Activated T-helper 17 cell treated with anti-CD3 and anti-CD28 coated beads, Interleukin-2, amount 50 U/mL, for 72 hours (primary cell): ENCODE measurements around the gene PLA2G2F. TPM values are rescaled to one million over a fixed set of nuclear protein-coding genes. Genes with fewer than 3 reads are reported as not detected.

ENCODE experiments used
- ATAC-seq: fragments of 150-1000 bp; cut with Tn5 transposase; replicated peaks from 2 replicates; pipeline ENCODE4 v1.10.0; 2021; ENCODE audit warnings: mild to moderate bottlenecking, moderate library complexity
- H3K27ac Mint-ChIP-seq: one replicate; pipeline ENCODE4 v1.8.0; 2022; ENCODE audit warnings: mixed read lengths
- H3K27me3 Mint-ChIP-seq: one replicate; pipeline ENCODE4 v1.8.0; 2022; ENCODE audit warnings: mixed read lengths
- H3K36me3 Mint-ChIP-seq: one replicate; pipeline ENCODE4 v1.8.0; 2022; ENCODE audit warnings: low read depth, mild to moderate bottlenecking, mixed read lengths
- H3K4me1 Mint-ChIP-seq: one replicate; pipeline ENCODE4 v1.8.0; 2022; ENCODE audit warnings: mixed read lengths
- H3K4me3 Mint-ChIP-seq: one replicate; pipeline ENCODE4 v1.8.0; 2022; ENCODE audit warnings: mild to moderate bottlenecking, mixed read lengths
- H3K9me3 Mint-ChIP-seq: one replicate; pipeline ENCODE4 v1.8.0; 2022; ENCODE audit warnings: mixed read lengths
- total RNA-seq, 2 donors: library from RNA; stranded (reverse); gene quantifications; one replicate each; pipeline ENCODE4 v1.2.3, GENCODE V29; 2022

The PLA2G2F gene
- total RNA-seq, 2 donors from 2014 or later = not detected

- no peak for ATAC-seq
- Mint-ChIP-seq H3K36me3 (no peaks in the 10 kb centered on the region), H3K27ac (no peak overlapping the region), H3K4me1 (no peaks in the 10 kb centered on the region), H3K4me3 (no peak overlapping the region), H3K9me3 (no peaks in the 10 kb centered on the region), H3K27me3 (no peaks in the 10 kb centered on the region)
Measured at GRCh38 chr1:20147846-20148570, 8.9 kb downstream of the PLA2G2F start.

- no peaks in the 10 kb centered on the region for H3K27me3 Mint-ChIP-seq
- no peak for ATAC-seq
- H3K4me1 Mint-ChIP-seq = no peaks in the 10 kb centered on the region
- no peak overlapping the region for H3K4me3 Mint-ChIP-seq
- H3K9me3 Mint-ChIP-seq = no peaks in the 10 kb centered on the region
- no peak overlapping the region for H3K27ac Mint-ChIP-seq
- H3K36me3 Mint-ChIP-seq = no peaks in the 10 kb centered on the region
Measured at GRCh38 chr1:20148571-20149500, 9.7 kb downstream of the PLA2G2F start.

DNA sequence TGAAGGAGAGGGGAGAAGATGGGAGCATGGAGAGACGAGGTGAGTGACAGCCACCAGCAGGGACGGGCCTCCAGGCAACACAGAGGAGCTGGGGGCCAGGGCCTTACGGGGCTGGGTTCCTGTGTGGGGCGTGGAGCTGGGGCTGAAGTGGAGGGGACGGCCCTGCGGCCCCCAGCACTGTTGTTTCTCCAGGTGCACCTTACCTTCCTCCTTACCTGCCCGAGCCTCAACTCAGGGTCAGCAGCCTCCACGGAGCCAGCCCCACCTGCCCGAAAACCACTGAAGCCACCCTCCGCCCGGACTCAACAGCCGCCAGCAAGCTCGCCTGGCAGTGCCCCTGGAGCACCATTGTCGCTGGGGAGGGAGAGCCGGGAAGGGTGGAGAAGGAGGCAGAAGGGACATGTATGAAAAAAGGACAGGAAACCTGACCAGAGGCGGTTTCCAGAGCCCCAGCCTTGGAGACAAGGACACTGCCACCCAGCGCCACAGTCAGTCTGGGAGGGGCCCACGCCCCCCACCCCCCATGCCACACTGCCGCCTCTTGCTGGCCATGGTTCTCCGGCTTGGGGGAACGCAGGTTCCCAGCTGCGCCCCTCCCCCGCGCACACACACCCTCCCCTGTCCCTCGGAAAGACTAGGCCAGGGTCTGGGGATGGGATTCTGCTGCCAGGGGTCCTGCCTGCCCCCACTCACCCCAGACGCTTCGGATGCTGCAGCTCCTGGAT is 10.6 kb downstream of the PLA2G2F start:
- Mint-ChIP-seq H3K27ac (no peak overlapping the region), H3K4me3 (no peak overlapping the region), H3K36me3 (no peaks in the 10 kb centered on the region), H3K27me3 (no peaks in the 10 kb centered on the region), H3K9me3 (no peaks in the 10 kb centered on the region), H3K4me1 (no peaks in the 10 kb centered on the region)
- no peak for ATAC-seq

- Mint-ChIP-seq H3K36me3 (no peaks in the 10 kb centered on the region), H3K27ac (no peak overlapping the region), H3K9me3 (no peaks in the 10 kb centered on the region), H3K4me1 (no peaks in the 10 kb centered on the region), H3K4me3 (no peak overlapping the region), H3K27me3 (no peaks in the 10 kb centered on the region)
- ATAC-seq = no peak
Measured at GRCh38 chr1:20150326-20150705, 11.2 kb downstream of the PLA2G2F start.

DNA sequence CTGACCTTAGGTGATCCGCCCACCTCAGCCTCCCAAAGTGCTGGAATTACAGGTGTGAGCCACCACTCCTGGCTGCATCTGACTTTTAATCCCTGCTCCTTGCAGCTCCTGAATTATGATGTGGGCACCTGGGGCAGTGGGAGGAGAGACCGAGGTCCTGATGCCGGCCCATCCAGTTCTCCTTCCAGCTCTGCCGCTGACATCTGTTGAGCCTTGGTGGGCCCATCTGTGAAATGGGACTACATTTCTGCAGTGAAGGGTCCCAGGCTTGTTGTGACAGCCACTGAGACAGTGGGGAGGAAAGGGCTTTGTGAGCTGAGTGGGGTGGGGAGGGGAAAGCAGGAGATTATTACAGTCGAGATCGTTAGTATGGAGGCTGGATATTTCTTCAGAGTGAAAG is 11.8 kb downstream of the PLA2G2F start:
- Mint-ChIP-seq H3K36me3 (no peaks in the 10 kb centered on the region), H3K4me3 (no peak overlapping the region), H3K27ac (no peak overlapping the region), H3K4me1 (no peaks in the 10 kb centered on the region), H3K27me3 (no peaks in the 10 kb centered on the region), H3K9me3 (no peaks in the 10 kb centered on the region)
- no peak for ATAC-seq

DNA sequence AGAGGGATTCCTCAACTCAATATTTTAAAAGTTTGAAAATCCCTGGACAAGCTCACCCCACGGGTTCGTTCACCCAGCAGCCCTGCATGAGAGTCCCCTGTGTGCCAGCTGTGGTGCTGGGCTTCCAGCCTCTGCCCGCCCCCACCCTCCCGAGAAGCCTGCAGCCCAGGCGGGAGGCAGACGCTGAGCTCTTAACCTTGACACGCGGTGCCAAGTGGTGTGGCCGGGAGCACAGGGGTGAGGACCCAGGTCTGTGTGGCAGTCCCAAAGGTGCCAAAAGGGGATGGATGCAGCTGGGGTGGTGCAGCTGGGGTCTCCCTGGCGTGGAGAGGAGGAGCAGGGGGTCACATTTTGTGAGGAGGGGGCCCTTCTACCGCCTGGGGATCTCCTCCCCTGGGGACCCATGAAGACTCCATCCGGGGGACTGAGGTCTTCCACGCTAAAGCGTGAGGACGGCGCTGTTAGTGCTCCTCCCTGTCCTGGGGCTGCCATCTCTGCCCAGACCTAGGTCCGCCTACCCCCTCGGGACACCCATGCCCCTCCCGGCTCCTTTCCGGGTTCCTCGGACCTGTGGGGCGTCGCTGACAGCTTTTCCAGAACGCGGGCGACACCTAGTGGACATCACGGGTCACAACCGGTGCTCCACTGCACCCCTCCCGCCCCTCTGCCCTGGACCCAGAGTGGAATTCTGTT is 12.9 kb downstream of the PLA2G2F start:
- peak; percentile 94 for ATAC-seq
- Mint-ChIP-seq H3K36me3 (no peaks in the 10 kb centered on the region), H3K9me3 (no peaks in the 10 kb centered on the region), H3K27me3 (no peaks in the 10 kb centered on the region), H3K4me3 (peak overlapping the region; percentile 63), H3K27ac (peak overlapping the region; percentile 79), H3K4me1 (no peaks in the 10 kb centered on the region)

GRCh38 chr1:20152599-20152930 is 13.4 kb downstream of the PLA2G2F start:
- H3K9me3 Mint-ChIP-seq = no peaks in the 10 kb centered on the region
- peak; percentile 25 for ATAC-seq
- peak overlapping the region; percentile 79 for H3K27ac Mint-ChIP-seq

GRCh38 chr1:20153000-20153418 is 13.9 kb downstream of the PLA2G2F start:
- Mint-ChIP-seq H3K27ac (no peak overlapping the region), H3K36me3 (no peaks in the 10 kb centered on the region), H3K27me3 (no peaks in the 10 kb centered on the region), H3K4me3 (peak overlapping the region; percentile 63), H3K4me1 (no peaks in the 10 kb centered on the region), H3K9me3 (no peaks in the 10 kb centered on the region)
- no peak for ATAC-seq

More at GRCh38 chr1:20152599-20152930, 13.4 kb downstream of the PLA2G2F start:
- Mint-ChIP-seq H3K4me3 (peak overlapping the region; percentile 63), H3K27me3 (no peaks in the 10 kb centered on the region), H3K36me3 (no peaks in the 10 kb centered on the region), H3K4me1 (no peaks in the 10 kb centered on the region)

DNA sequence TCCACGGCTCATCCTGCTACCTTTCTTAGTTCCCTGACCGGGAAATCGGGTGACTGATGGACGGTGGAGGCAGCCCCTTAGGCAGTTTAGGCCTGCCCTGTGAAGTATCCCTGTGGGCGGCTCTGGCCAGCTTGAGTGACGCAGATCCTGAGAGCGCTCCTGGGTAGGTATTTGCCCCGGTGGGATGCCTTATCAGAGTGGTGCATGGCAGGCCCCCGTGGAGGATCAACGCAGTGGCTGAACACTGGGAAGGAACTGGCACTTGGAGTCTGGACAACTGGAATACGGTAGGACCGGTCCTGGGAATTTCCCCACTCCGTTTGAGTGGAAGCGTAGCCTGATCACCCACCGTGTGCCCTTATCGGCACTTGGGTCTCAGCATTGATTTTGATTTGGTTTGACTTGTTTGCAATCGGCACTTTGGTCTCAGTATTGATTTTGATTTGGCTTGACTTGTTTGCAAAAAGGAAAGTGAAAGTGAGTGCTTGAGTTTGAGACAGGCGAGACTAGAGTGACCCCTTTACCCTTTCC is 15.2 kb downstream of the PLA2G2F start:
- no peak for ATAC-seq
- Mint-ChIP-seq H3K27ac (peak overlapping the region; percentile 34), H3K4me1 (no peaks in the 10 kb centered on the region), H3K27me3 (no peaks in the 10 kb centered on the region), H3K9me3 (no peaks in the 10 kb centered on the region), H3K4me3 (peak overlapping the region; percentile 40), H3K36me3 (no peaks in the 10 kb centered on the region)

DNA sequence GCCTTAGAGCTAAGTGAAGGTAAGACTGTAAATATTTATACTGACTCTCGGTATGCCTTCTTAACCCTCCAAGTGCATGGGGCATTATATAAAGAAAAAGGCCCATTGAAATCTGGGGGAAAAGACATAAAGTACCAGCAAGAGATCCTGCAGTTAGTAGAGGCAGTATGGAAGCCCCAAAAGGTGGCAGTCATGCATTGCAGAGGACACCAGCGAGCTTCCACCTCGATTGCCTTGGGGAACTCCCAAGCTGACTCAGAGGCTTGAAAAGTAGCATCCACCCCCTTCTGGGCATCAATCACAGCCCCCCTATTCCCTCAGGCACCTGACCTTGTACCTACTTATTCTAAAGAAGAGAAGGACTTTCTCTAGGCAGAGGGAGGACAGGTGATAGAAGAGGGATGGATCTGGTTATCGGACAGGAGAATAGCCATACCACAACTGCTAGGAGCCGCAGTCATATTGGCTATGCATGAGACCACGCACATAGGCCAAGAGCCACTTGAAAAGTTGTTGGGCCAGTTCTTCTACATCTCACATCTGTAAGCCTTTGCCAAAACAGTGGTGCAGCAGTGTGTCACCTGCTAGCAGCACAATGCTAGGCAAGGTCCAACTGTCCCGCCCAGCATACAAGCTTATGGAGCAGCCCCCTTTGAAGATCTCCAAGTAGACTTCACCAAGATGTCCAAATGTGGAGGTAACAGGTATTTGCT is 19.4 kb downstream of the PLA2G2F start:
- Mint-ChIP-seq H3K4me3 (no peak overlapping the region), H3K36me3 (no peaks in the 10 kb centered on the region), H3K27me3 (no peaks in the 10 kb centered on the region), H3K9me3 (peaks cover 6% of the 10 kb centered on the region), H3K4me1 (no peaks in the 10 kb centered on the region), H3K27ac (no peak overlapping the region)
- ATAC-seq = no peak

- no peaks in the 10 kb centered on the region for H3K36me3 Mint-ChIP-seq
- no peak for ATAC-seq
- H3K9me3 Mint-ChIP-seq = peaks cover 11% of the 10 kb centered on the region
- H3K4me1 Mint-ChIP-seq = no peaks in the 10 kb centered on the region
- H3K27me3 Mint-ChIP-seq = no peaks in the 10 kb centered on the region
- no peak overlapping the region for H3K4me3 Mint-ChIP-seq
- H3K27ac Mint-ChIP-seq = no peak overlapping the region
Measured at GRCh38 chr1:20160034-20160433, 20.9 kb downstream of the PLA2G2F start.

DNA sequence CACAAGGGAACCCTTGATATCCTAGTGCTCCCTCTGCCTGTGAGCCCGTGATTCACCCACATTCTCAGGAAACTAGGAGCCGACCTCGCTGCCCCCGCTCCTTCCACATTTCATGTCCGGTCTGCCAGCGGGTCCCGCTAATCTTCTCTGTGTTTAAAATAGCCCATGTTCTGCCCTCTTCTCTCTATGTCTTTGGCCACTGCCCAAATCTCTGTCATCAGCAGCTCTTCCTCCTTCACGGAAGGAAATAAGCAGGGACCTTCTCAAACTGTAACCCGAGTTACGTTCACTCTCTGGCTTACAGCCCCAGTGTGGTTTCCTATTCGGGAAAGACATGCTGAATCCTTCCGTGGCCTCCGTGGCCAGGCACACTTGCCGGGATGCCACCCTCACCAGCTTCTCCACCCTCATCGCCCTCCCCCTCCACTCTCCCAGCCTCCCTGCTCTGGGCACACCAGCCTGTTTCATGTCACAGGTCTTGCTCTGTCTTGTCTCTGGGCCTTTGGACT is 25.6 kb downstream of the PLA2G2F start:
- ATAC-seq = no peak
- Mint-ChIP-seq H3K27ac (no peak overlapping the region), H3K9me3 (peaks cover 15% of the 10 kb centered on the region)

DNA sequence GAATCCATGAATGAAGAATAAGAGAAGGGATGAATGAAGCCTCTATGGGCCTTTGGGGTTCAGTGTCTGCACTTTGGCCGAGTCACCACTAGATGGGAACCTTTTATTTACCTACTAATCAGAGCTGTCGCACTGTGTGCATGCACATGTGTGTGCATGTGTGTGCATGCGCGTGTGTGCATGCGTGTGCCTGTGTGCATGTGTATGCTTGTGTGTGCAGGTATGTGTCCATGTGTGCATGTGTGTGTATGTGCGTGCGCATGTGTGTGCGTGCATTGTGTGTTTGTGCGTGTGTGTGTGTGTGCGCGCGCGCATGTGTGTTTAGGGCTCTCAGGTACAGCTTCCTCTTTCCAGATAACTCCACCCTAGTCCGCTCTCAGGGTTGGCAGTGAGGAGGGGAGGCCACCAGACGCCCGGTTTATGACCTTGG is 26.4 kb downstream of the PLA2G2F start:
- H3K9me3 Mint-ChIP-seq = peaks cover 15% of the 10 kb centered on the region
- no peak overlapping the region for H3K27ac Mint-ChIP-seq
- H3K4me3 Mint-ChIP-seq = no peak overlapping the region
- H3K4me1 Mint-ChIP-seq = no peaks in the 10 kb centered on the region
- ATAC-seq = no peak
- H3K36me3 Mint-ChIP-seq = no peaks in the 10 kb centered on the region
- H3K27me3 Mint-ChIP-seq = peaks cover 6% of the 10 kb centered on the region

More for the DNA sequence above, 25.6 kb downstream of the PLA2G2F start:
- Mint-ChIP-seq H3K27me3 (peaks cover 6% of the 10 kb centered on the region), H3K4me1 (no peaks in the 10 kb centered on the region), H3K36me3 (no peaks in the 10 kb centered on the region), H3K4me3 (no peak overlapping the region)
